Neural cell (in vitro differentiated cells): ENCODE data around the gene IGSF1.
"Not testable (repeated sequence)": the region's sequence is repeated elsewhere in the genome, so short reads cannot be mapped to it uniquely, and the experiment has no call there.

Source experiments
- EP300 ChIP-seq: fragments of 450-650 bp; conservative IDR thresholded peaks from 2 replicates; pipeline ENCODE4 v1.6.1; 2014; ENCODE audit warnings: antibody characterized with exemption, mild to moderate bottlenecking, moderate library complexity; ENCODE audit not compliant: poor library complexity, severe bottlenecking
- EZH2 ChIP-seq: fragments of 200-600, 300-800 bp; shearing (Covaris generic), sonication (generic); IDR thresholded peaks from 2 replicates; pipeline ENCODE4 v1.6.1; 2014; ENCODE audit warnings: antibody characterized with exemption, low read length, borderline replicate concordance, mild to moderate bottlenecking; ENCODE audit not compliant: insufficient read depth, poor library complexity, severe bottlenecking
- MXI1 ChIP-seq: fragments of 450-650 bp; conservative IDR thresholded peaks from 2 replicates; pipeline ENCODE4 v1.6.1; 2014; ENCODE audit warnings: antibody characterized with exemption, mild to moderate bottlenecking; ENCODE audit not compliant: poor library complexity, severe bottlenecking
- POLR2AphosphoS5 ChIP-seq: IDR thresholded peaks from 2 replicates; pipeline ENCODE4 v1.6.1; 2012
- RAD21 ChIP-seq: fragments of 450-650 bp; conservative IDR thresholded peaks from 2 replicates; pipeline ENCODE4 v1.6.1; 2014; ENCODE audit warnings: antibody characterized with exemption, mild to moderate bottlenecking, moderate library complexity
- SMC3 ChIP-seq: fragments of 450-650 bp; conservative IDR thresholded peaks from 2 replicates; pipeline ENCODE4 v1.6.1; 2014; ENCODE audit warnings: antibody characterized with exemption, mild to moderate bottlenecking, moderate library complexity; ENCODE audit not compliant: poor library complexity
- TAF1 ChIP-seq: IDR thresholded peaks from 2 replicates; pipeline ENCODE4 v1.6.1; 2012; ENCODE audit warnings: low read depth
- TF ChIP-seq, protein P1 (sequence below): fragments of 450-650 bp; IDR thresholded peaks from 2 replicates; pipeline ENCODE4 v1.5.1; 2014; ENCODE audit warnings: antibody characterized with exemption, mild to moderate bottlenecking, moderate library complexity; ENCODE audit not compliant: poor library complexity, severe bottlenecking
- TF ChIP-seq, protein P2 (sequence below): IDR thresholded peaks from 2 replicates; pipeline ENCODE4 v1.6.1; 2012; ENCODE audit warnings: borderline replicate concordance

DNA sequence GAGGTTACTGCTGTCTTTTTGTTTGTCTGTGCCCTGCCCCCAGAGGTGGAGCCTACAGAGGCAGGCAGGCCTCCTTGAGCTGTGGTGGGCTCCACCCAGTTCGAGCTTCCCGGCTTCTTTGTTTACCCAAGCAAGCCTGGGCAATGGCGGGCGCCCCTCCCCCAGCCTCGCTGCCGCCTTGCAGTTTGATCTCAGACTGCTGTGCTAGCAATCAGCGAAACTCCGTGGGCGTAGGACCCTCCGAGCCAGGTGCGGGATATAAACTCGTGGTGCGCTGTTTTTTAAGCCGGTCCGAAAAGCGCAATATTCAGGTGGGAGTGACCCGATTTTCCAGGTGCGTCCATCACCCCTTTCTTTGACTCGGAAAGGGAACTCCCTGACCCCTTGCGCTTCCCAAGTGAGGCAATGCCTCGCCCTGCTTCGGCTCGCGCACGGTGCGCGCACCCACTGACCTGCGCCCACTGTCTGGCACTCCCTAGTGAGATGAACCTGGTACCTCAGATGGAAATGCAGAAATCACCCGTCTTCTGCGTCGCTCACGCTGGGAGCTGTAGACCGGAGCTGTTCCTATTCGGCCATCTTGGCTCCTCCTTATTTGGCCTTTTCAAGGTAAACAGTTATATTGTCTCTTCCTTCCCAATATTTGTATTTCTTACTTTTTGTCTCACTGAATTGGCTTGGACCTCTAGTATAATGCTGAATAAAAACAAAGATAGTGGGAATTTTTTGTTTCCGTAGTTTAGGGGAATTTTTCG, 37.9 kb downstream of the IGSF1 start:
- TF ChIP-seq, protein P1, sequence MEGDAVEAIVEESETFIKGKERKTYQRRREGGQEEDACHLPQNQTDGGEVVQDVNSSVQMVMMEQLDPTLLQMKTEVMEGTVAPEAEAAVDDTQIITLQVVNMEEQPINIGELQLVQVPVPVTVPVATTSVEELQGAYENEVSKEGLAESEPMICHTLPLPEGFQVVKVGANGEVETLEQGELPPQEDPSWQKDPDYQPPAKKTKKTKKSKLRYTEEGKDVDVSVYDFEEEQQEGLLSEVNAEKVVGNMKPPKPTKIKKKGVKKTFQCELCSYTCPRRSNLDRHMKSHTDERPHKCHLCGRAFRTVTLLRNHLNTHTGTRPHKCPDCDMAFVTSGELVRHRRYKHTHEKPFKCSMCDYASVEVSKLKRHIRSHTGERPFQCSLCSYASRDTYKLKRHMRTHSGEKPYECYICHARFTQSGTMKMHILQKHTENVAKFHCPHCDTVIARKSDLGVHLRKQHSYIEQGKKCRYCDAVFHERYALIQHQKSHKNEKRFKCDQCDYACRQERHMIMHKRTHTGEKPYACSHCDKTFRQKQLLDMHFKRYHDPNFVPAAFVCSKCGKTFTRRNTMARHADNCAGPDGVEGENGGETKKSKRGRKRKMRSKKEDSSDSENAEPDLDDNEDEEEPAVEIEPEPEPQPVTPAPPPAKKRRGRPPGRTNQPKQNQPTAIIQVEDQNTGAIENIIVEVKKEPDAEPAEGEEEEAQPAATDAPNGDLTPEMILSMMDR: not testable (repeated sequence)
- TF ChIP-seq, protein P2, sequence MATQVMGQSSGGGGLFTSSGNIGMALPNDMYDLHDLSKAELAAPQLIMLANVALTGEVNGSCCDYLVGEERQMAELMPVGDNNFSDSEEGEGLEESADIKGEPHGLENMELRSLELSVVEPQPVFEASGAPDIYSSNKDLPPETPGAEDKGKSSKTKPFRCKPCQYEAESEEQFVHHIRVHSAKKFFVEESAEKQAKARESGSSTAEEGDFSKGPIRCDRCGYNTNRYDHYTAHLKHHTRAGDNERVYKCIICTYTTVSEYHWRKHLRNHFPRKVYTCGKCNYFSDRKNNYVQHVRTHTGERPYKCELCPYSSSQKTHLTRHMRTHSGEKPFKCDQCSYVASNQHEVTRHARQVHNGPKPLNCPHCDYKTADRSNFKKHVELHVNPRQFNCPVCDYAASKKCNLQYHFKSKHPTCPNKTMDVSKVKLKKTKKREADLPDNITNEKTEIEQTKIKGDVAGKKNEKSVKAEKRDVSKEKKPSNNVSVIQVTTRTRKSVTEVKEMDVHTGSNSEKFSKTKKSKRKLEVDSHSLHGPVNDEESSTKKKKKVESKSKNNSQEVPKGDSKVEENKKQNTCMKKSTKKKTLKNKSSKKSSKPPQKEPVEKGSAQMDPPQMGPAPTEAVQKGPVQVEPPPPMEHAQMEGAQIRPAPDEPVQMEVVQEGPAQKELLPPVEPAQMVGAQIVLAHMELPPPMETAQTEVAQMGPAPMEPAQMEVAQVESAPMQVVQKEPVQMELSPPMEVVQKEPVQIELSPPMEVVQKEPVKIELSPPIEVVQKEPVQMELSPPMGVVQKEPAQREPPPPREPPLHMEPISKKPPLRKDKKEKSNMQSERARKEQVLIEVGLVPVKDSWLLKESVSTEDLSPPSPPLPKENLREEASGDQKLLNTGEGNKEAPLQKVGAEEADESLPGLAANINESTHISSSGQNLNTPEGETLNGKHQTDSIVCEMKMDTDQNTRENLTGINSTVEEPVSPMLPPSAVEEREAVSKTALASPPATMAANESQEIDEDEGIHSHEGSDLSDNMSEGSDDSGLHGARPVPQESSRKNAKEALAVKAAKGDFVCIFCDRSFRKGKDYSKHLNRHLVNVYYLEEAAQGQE: not testable (repeated sequence)
- TF ChIP-seq RAD21, EZH2, EP300, POLR2AphosphoS5, SMC3, TAF1, MXI1: not testable (repeated sequence)
